H1 (cell line): ENCODE measurements around the gene NDEL1. TPM values are rescaled to one million over a fixed set of nuclear protein-coding genes. Genes with fewer than 3 reads are reported as not detected.

ENCODE experiments used
- CTCF ChIA-PET: fragments of 300-600 bp; sonication (Branson Sonifier 250); formaldehyde crosslinking; loops from one replicate; lab custom pipeline; 2021; ENCODE audit not compliant: partially characterized antibody; lab: Charles Lee
- POLR2A ChIA-PET: fragments of 300-600 bp; sonication (Branson Sonifier 250); formaldehyde crosslinking; loops from one replicate; lab custom pipeline; 2021; ENCODE audit warnings: inconsistent platforms; ENCODE audit not compliant: partially characterized antibody; lab: Charles Lee
- DNase-seq, 2 experiments: peaks; one replicate each; pipeline versions ENCODE4 v3.0.0 to v3.0.0-alpha.2; 2010 to 2022; ENCODE audit warnings: low spot score in 2 of 2, low read depth in 1 of 2, mixed read lengths in 1 of 2
- FAIRE-seq: peaks from 2 replicates; lab custom pipeline; 2011; peaks lifted over from hg19 to GRCh38; lab: Jason Lieb, UNC
- H2AFZ ChIP-seq: 2 replicates; pipeline ENCODE4 v1.8.1; 2012; ENCODE audit warnings: low read length, inconsistent platforms
- H2AK5ac ChIP-seq: 2 replicates; pipeline ENCODE4 v1.6.1; 2013; ENCODE audit warnings: low read depth, low read length
- H2BK120ac ChIP-seq: replicated peaks from 2 replicates; pipeline ENCODE3; 2013; ENCODE audit warnings: low read depth, low read length, inconsistent platforms
- H2BK12ac ChIP-seq: 2 replicates; pipeline ENCODE4 v1.6.1; 2013; ENCODE audit warnings: low read depth, low read length
- H2BK15ac ChIP-seq: 2 replicates; pipeline ENCODE4 v1.6.1; 2013; ENCODE audit warnings: low read length
- H2BK20ac ChIP-seq: 2 replicates; pipeline ENCODE4 v1.6.1; 2013; ENCODE audit warnings: low read length
- H2BK5ac ChIP-seq: 2 replicates; pipeline ENCODE4 v1.6.1; 2013; ENCODE audit warnings: low read depth, low read length
- H3K14ac ChIP-seq: 2 replicates; pipeline ENCODE4 v1.6.1; 2013; ENCODE audit warnings: inconsistent platforms; ENCODE audit not compliant: insufficient read length
- H3K18ac ChIP-seq: 2 replicates; pipeline ENCODE4 v1.6.1; 2013; ENCODE audit warnings: low read length; ENCODE audit errors: extremely low read depth
- H3K23ac ChIP-seq: 2 replicates; pipeline ENCODE4 v1.6.1; 2013; ENCODE audit warnings: inconsistent platforms; ENCODE audit not compliant: insufficient read length
- H3K23me2 ChIP-seq: 2 replicates; pipeline ENCODE4 v1.6.1; 2013; ENCODE audit warnings: low read depth, low read length
- H3K27ac ChIP-seq: 2 replicates; pipeline ENCODE4 v1.6.1; 2011; ENCODE audit warnings: low read depth, low read length, inconsistent platforms
- H3K27me3 ChIP-seq, 4 experiments: replicated peaks in 1 of 4; 1 replicate in 1 of 4; 2 replicates in 3 of 4; pipeline versions ENCODE4 v1.6.1 to v1.8.1; 2011 to 2013; ENCODE audit warnings: low read length in 3 of 4, mild to moderate bottlenecking in 3 of 4, inconsistent platforms in 2 of 4, mixed read lengths in 2 of 4, moderate library complexity in 1 of 4; ENCODE audit not compliant: control insufficient read depth in 3 of 4, insufficient read depth in 3 of 4; ENCODE audit errors: extremely low read depth in 1 of 4
- H3K36me3 ChIP-seq, 4 experiments: 2 replicates each; pipeline versions ENCODE4 v1.6.1 to v1.8.1; 2011 to 2013; ENCODE audit warnings: mild to moderate bottlenecking in 4 of 4, low read length in 3 of 4, moderate library complexity in 2 of 4, control low read depth in 1 of 4, inconsistent platforms in 1 of 4; ENCODE audit not compliant: insufficient read depth in 4 of 4, control insufficient read depth in 2 of 4
- H3K4ac ChIP-seq: replicated peaks from 2 replicates; pipeline ENCODE3; 2013; ENCODE audit warnings: low read length, low read depth, mixed read lengths, inconsistent platforms; ENCODE audit not compliant: insufficient read length
- H3K4me1 ChIP-seq, 4 experiments: replicated peaks in 1 of 4; 1 replicate in 1 of 4; 2 replicates in 3 of 4; pipeline versions ENCODE4 v1.6.1 to v1.8.1; 2011 to 2013; ENCODE audit warnings: low read length in 3 of 4, inconsistent platforms in 2 of 4, mixed read lengths in 1 of 4; ENCODE audit not compliant: insufficient read depth in 4 of 4, control insufficient read depth in 3 of 4
- H3K4me2 ChIP-seq, 2 experiments: 2 replicates each; pipeline versions ENCODE4 v1.6.1 to v1.8.1; 2011 to 2013; ENCODE audit warnings: low read depth in 2 of 2, low read length in 2 of 2, control low read depth in 1 of 2, inconsistent platforms in 1 of 2, mild to moderate bottlenecking in 1 of 2; ENCODE audit not compliant: insufficient read depth in 1 of 2
- H3K4me3 ChIP-seq, 4 experiments: fragments of 200-600, 300-600 bp in 1 of 4; sonication (generic), shearing (Covaris generic), sonication (Bioruptor Twin) in 1 of 4; 2 replicates each; pipeline versions ENCODE4 v1.5.1 to v1.8.1; 2011 to 2016; ENCODE audit warnings: low read length in 4 of 4, low read depth in 3 of 4, control low read depth in 2 of 4, inconsistent platforms in 2 of 4, mild to moderate bottlenecking in 2 of 4, mixed read lengths in 1 of 4, moderate library complexity in 1 of 4; ENCODE audit not compliant: insufficient read depth in 2 of 4; ENCODE audit errors: extremely low read depth in 1 of 4
- H3K56ac ChIP-seq: replicated peaks from 2 replicates; pipeline ENCODE3; 2013; ENCODE audit warnings: low read depth, mild to moderate bottlenecking, mixed read lengths, low read length, inconsistent platforms; ENCODE audit not compliant: insufficient read length
- H3K79me1 ChIP-seq: 2 replicates; pipeline ENCODE4 v1.6.1; 2013; ENCODE audit warnings: low read depth, low read length, control low read depth
- H3K79me2 ChIP-seq, 2 experiments: 2 replicates each; pipeline versions ENCODE4 v1.6.1 to v1.8.1; 2012 to 2013; ENCODE audit warnings: low read length in 2 of 2, mild to moderate bottlenecking in 2 of 2, inconsistent platforms in 1 of 2; ENCODE audit not compliant: insufficient read depth in 2 of 2, control insufficient read depth in 1 of 2
- H3K9ac ChIP-seq, 4 experiments: replicated peaks in 1 of 4; 1 replicate in 1 of 4; 2 replicates in 3 of 4; pipeline versions ENCODE4 v1.6.1 to v1.8.1; 2011 to 2013; ENCODE audit warnings: low read depth in 3 of 4, low read length in 3 of 4, control low read depth in 2 of 4, mild to moderate bottlenecking in 2 of 4, moderate library complexity in 2 of 4, inconsistent platforms in 1 of 4; ENCODE audit errors: extremely low read depth in 1 of 4
- H3K9me3 ChIP-seq, 2 experiments: 2 replicates each; pipeline versions ENCODE4 v1.6.1 to v1.8.1; 2012 to 2013; ENCODE audit warnings: mild to moderate bottlenecking in 2 of 2, moderate library complexity in 2 of 2, control low read depth in 1 of 2, inconsistent platforms in 1 of 2, low read depth in 1 of 2, low read length in 1 of 2, mixed read lengths in 1 of 2; ENCODE audit not compliant: insufficient read depth in 2 of 2
- H4K20me1 ChIP-seq, 2 experiments: replicated peaks in 1 of 2; 2 replicates each; pipeline versions ENCODE3 to v1.8.1; 2011 to 2013; ENCODE audit warnings: inconsistent platforms in 2 of 2, low read length in 2 of 2, mild to moderate bottlenecking in 1 of 2; ENCODE audit not compliant: insufficient read depth in 2 of 2, control insufficient read depth in 1 of 2
- H4K5ac ChIP-seq: 2 replicates; pipeline ENCODE4 v1.6.1; 2013; ENCODE audit warnings: low read length, low read depth, mixed read lengths, inconsistent platforms; ENCODE audit not compliant: insufficient read length
- H4K8ac ChIP-seq: 2 replicates; pipeline ENCODE4 v1.8.0; 2013; ENCODE audit warnings: mild to moderate bottlenecking, moderate library complexity, low read length, inconsistent platforms; ENCODE audit not compliant: insufficient read depth; ENCODE audit errors: extremely low read depth
- H4K91ac ChIP-seq: replicated peaks from 2 replicates; pipeline ENCODE3; 2013; ENCODE audit warnings: low read length, mixed read lengths, inconsistent platforms; ENCODE audit not compliant: insufficient read length
- E2F6 ChIP-seq: IDR thresholded peaks from 2 replicates; pipeline ENCODE4 v1.6.1; 2012; ENCODE audit warnings: inconsistent platforms
- KDM4A ChIP-seq: IDR thresholded peaks from one replicate; pipeline ENCODE4 v1.7.1; 2012; ENCODE audit warnings: low read depth, mild to moderate bottlenecking, moderate library complexity, low read length, inconsistent platforms; ENCODE audit not compliant: severe bottlenecking
- RNF2 ChIP-seq: fragments of 200-900, 300-1000 bp; sonication (generic); IDR thresholded peaks from 2 replicates; pipeline ENCODE4 v1.7.1; 2016; ENCODE audit warnings: borderline replicate concordance, low read depth, mild to moderate bottlenecking, antibody characterized with exemption, low read length; ENCODE audit not compliant: poor library complexity, severe bottlenecking; ENCODE audit errors: missing control alignments
- WGBS, 2 experiments: shearing (Covaris generic) in 1 of 2; methylation state at CpG; one replicate each; pipeline versions ENCODE4 v1.1.6 to v1.1.7; 2013 to 2015; ENCODE audit warnings: low lambda C conversion rate in 2 of 2, mixed read lengths in 2 of 2, inconsistent platforms in 1 of 2, low coverage in 1 of 2, missing lambda C conversion rate in 1 of 2; ENCODE audit not compliant: insufficient replicate concordance in 2 of 2, insufficient coverage in 1 of 2, insufficient read length in 1 of 2; ENCODE audit errors: extremely low coverage in 1 of 2, missing lambda C conversion rate in 1 of 2; 5-methylcytosine and 5-hydroxymethylcytosine counted together
- polyA plus RNA-seq, 7 experiments: library from polyadenylated mRNA; depleted of rRNA in 3 of 7; stranded (reverse) in 5 of 7; unstranded in 2 of 7; fragments of >200 nt in 5 of 7; fragments of 200-250 nt in 2 of 7; gene quantifications; 1 replicate in 5 of 7; 2 replicates in 1 of 7; 4 replicates in 1 of 7; pipeline versions ENCODE4 v1.2.1 to v1.2.3, GENCODE V29; 2011 to 2013; ENCODE audit warnings: missing spikeins in 2 of 7, mixed read lengths in 2 of 7
- total RNA-seq: library from RNA; stranded (reverse); fragmentation: NEBNext Ultra II Directional; extraction: Animal tissue kit (Norgen Biotek cat#: 25700); gene quantifications from 2 replicates; pipeline ENCODE4 v1.2.1, GENCODE V29; 2021

The NDEL1 gene
- total and polyA plus RNA-seq, 2 of the 8 experiments (the other 6 are each of a cell fraction or from before 2014, with no cell fraction given): 31.1 to 32.9 TPM

DNA sequence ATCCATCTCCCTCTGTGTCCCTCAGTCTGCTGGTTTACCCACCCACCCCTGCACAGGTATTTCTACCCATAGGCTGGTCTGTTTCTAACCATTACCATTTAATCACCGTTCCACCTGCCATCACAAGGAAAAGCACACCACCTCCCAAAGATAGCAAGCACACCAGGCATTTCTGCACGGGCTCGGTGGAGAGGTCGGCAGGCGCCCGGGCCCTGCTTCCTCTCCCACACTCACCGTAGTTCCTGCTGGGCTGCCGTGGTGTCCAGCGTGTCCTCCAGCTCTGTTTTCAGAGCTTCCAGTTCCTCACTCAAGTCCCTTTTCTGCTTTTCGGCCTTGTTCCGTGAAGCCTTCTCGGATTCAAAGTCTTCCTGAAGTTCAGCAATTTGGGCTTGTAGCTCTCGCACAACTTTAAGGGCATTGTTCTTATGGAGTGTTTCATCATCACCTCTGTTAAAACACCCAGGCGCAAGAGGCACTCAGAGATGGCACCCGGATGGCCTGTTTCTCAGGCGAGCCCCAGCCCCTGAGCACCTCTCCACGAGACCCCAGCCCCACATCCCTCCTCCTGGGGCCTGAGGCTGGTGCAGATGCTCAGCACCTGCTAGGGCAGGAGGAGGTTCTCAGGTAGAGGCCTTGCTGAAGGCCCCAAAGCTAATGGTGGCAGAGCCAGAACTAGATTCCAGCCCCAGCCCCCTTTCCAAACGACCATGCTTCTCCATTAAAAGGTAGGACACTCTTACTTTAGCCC, 69.0 kb downstream of the NDEL1 start:
- peaks cover 64 to 93% (median 84%) of the 10 kb centered on the region in 4 experiments for H3K36me3 ChIP-seq
- H3K56ac ChIP-seq: no peak overlapping the region
- H3K79me1 ChIP-seq: no peaks in the 10 kb centered on the region; the same call in 1 of the 2 replicates
- H3K18ac ChIP-seq: no peak overlapping the region
- no peak overlapping the region for H2AFZ ChIP-seq
- no peak overlapping the region for H2BK5ac ChIP-seq
- H3K23ac ChIP-seq: no peak overlapping the region
- no peaks in the 10 kb centered on the region for H3K27me3 ChIP-seq
- FAIRE-seq: no peak
- no peaks in the 10 kb centered on the region for H3K23me2 ChIP-seq
- H2AK5ac ChIP-seq: no peak overlapping the region
- H3K14ac ChIP-seq: no peak overlapping the region
- WGBS, 2 experiments: 96% methylated on average over 18 of the region's 18 CpGs; no CpG with 5 or more reads in 1 of the 2 experiments
- peaks cover 4 to 8% of the 10 kb centered on the region in 2 experiments for H4K20me1 ChIP-seq
- no peaks in the 10 kb centered on the region for H3K79me2 ChIP-seq
- no peaks in the 10 kb centered on the region for H3K9me3 ChIP-seq
- no peak overlapping the region for H4K91ac ChIP-seq
- ChIA-PET CTCF (interaction anchor here (0.7 to 1.5 kb wide), 2 partner anchors 13 to 73 kb away, joined by 3 to 4 read pairs; no protein-coding TSS in a partner anchor), POLR2A (no interaction called here)
- DNase-seq: no peak
- no peak overlapping the region for H2BK12ac ChIP-seq
- TF ChIP-seq RNF2: no peak
- no peak for TF ChIP-seq KDM4A
- TF ChIP-seq E2F6: no peak
- no peak overlapping the region for H2BK120ac ChIP-seq
- H3K4me2 ChIP-seq: no peak overlapping the region
- H2BK20ac ChIP-seq: no peak overlapping the region
- no peak overlapping the region for H2BK15ac ChIP-seq
- H4K5ac ChIP-seq: no peak overlapping the region
- H3K4me3 ChIP-seq: no peak overlapping the region
- no peak overlapping the region for H3K4ac ChIP-seq
- no peak overlapping the region for H3K27ac ChIP-seq
- H3K4me1 ChIP-seq: no peaks in the 10 kb centered on the region
- H4K8ac ChIP-seq: no peak overlapping the region
- no peak overlapping the region for H3K9ac ChIP-seq
